ELR (cell line): ENCODE results near the gene PLEKHG4B.
A peak's percentile ranks its signal among the peaks of the same experiment; 100 is the strongest.

Experiments used
- DNase-seq: peaks from one replicate; pipeline ENCODE4 v3.0.0-alpha.2; 2015; ENCODE audit warnings: low read depth

The PLEKHG4B gene

GRCh38 chr5:136901-137300, 44.9 kb downstream of the PLEKHG4B start:
- DNase-seq = peak; percentile 36

- no peak for DNase-seq
Measured at GRCh38 chr5:137741-138140, 45.8 kb downstream of the PLEKHG4B start.

GRCh38 chr5:138936-139335, 47.0 kb downstream of the PLEKHG4B start:
- no peak for DNase-seq

GRCh38 chr5:139579-140442, 47.8 kb downstream of the PLEKHG4B start:
- no peak for DNase-seq

- DNase-seq = no peak
Measured at GRCh38 chr5:140443-140829, 48.5 kb downstream of the PLEKHG4B start.

GRCh38 chr5:141211-141610, 49.2 kb downstream of the PLEKHG4B start:
- DNase-seq = no peak

GRCh38 chr5:141761-142160, 49.8 kb downstream of the PLEKHG4B start:
- no peak for DNase-seq

- no peak for DNase-seq
Measured at GRCh38 chr5:142246-142810, 50.4 kb downstream of the PLEKHG4B start.

- no peak for DNase-seq
Measured at GRCh38 chr5:143041-143440, 51.1 kb downstream of the PLEKHG4B start.

- no peak for DNase-seq
Measured at GRCh38 chr5:144941-145340, 53.0 kb downstream of the PLEKHG4B start.

- DNase-seq = no peak
Measured at GRCh38 chr5:145585-146323, 53.8 kb downstream of the PLEKHG4B start.

GRCh38 chr5:147751-148150, 55.8 kb downstream of the PLEKHG4B start:
- no peak for DNase-seq

- DNase-seq = peak; percentile 70
Measured at GRCh38 chr5:149745-150485, 57.9 kb downstream of the PLEKHG4B start.

GRCh38 chr5:150746-151145, 58.8 kb downstream of the PLEKHG4B start:
- no peak for DNase-seq

- DNase-seq = no peak
Measured at GRCh38 chr5:152077-152476, 60.1 kb downstream of the PLEKHG4B start.

- peak; percentile 96 for DNase-seq
Measured at GRCh38 chr5:153256-153655, 61.3 kb downstream of the PLEKHG4B start.

- no peak for DNase-seq
Measured at GRCh38 chr5:154236-154635, 62.3 kb downstream of the PLEKHG4B start.

GRCh38 chr5:154826-155225, 62.9 kb downstream of the PLEKHG4B start:
- DNase-seq = no peak

- no peak for DNase-seq
Measured at GRCh38 chr5:155651-156410, 63.9 kb downstream of the PLEKHG4B start.

GRCh38 chr5:156411-157072, 64.6 kb downstream of the PLEKHG4B start:
- DNase-seq = peak; percentile 32

GRCh38 chr5:157126-157715, 65.3 kb downstream of the PLEKHG4B start:
- DNase-seq = no peak
